Panc1 (cell line): Measurements from ENCODE around the gene HOXC4. TPM values are rescaled to one million over a fixed set of nuclear protein-coding genes. Genes with fewer than 3 reads are reported as not detected.
"Not testable (repeated sequence)": the region's sequence is repeated elsewhere in the genome, so short reads cannot be mapped to it uniquely, and the experiment has no call there.

ENCODE experiments used
- ATAC-seq: fragments of 200-7000 bp; cut with Tn5 transposase; 2 replicates; pipeline ENCODE4 v1.9.1; 2020; ENCODE audit warnings: mild to moderate bottlenecking, moderate library complexity
- BruUV-seq: library from RNA; stranded (reverse); fragments of 400-500 nt; replicated peaks from 2 replicates; lab custom pipeline; 2021; lab: Mats Ljungman, UMichigan
- CTCF ChIA-PET: fragments of 300-600 bp; sonication (Branson Sonifier 250); formaldehyde crosslinking; loops from one replicate; lab custom pipeline; 2022; ENCODE audit warnings: antibody characterized with exemption; lab: Charles Lee
- POLR2A ChIA-PET: fragments of 300-600 bp; sonication (Branson Sonifier 250); formaldehyde crosslinking; loops from one replicate; lab custom pipeline; 2022; ENCODE audit warnings: antibody characterized with exemption; lab: Charles Lee
- DNase-seq: peaks from one replicate; pipeline ENCODE4 v3.0.0-alpha.2; 2010; ENCODE audit warnings: low read depth, low spot score
- H3K27ac ChIP-seq: 2 replicates; pipeline ENCODE4 v1.5.1; 2011; ENCODE audit warnings: mild to moderate bottlenecking, low read length, inconsistent platforms
- H3K27me3 ChIP-seq: fragments of 200-500 bp; sonication (Bioruptor generic); 2 replicates; pipeline ENCODE4 v1.6.0; 2014; ENCODE audit warnings: low read length, inconsistent platforms; ENCODE audit not compliant: control insufficient read depth, insufficient read depth
- H3K36me3 ChIP-seq: fragments of 200-500 bp; sonication (Bioruptor generic); 2 replicates; pipeline ENCODE4 v1.5.1; 2014; ENCODE audit warnings: inconsistent platforms, mild to moderate bottlenecking, low read length, moderate library complexity; ENCODE audit not compliant: control insufficient read depth, insufficient read depth
- H3K4me1 ChIP-seq: 2 replicates; pipeline ENCODE4 v1.5.1; 2011; ENCODE audit warnings: inconsistent platforms, mild to moderate bottlenecking, low read length, moderate library complexity; ENCODE audit not compliant: control insufficient read depth, insufficient read depth
- H3K4me3 ChIP-seq, 2 experiments: 2 replicates each; pipeline ENCODE4 v1.5.1; 2011 to 2012; ENCODE audit warnings: low read depth in 2 of 2, low read length in 2 of 2, mild to moderate bottlenecking in 2 of 2, inconsistent platforms in 1 of 2, moderate library complexity in 1 of 2
- H3K9me3 ChIP-seq: fragments of 200-500 bp; sonication (Bioruptor generic); 2 replicates; pipeline ENCODE4 v1.5.1; 2014; ENCODE audit warnings: low read depth, mild to moderate bottlenecking, inconsistent platforms, low read length, moderate library complexity; ENCODE audit not compliant: control insufficient read depth, insufficient read depth
- POLR2AphosphoS5 ChIP-seq: IDR thresholded peaks from 2 replicates; pipeline ENCODE4 v1.6.1; 2012; ENCODE audit warnings: mild to moderate bottlenecking, low read depth, low read length, moderate library complexity
- SIN3A ChIP-seq: IDR thresholded peaks from 2 replicates; pipeline ENCODE4 v1.6.1; 2012; ENCODE audit warnings: low read depth, mild to moderate bottlenecking, low read length, moderate library complexity, borderline replicate concordance; ENCODE audit not compliant: insufficient read depth
- TCF7L2 ChIP-seq: IDR thresholded peaks from 2 replicates; pipeline ENCODE4 v1.6.1; 2011; ENCODE audit warnings: mild to moderate bottlenecking, low read depth, low read length, inconsistent platforms
- in situ Hi-C: cut with HindIII; loops from 2 replicates; pipeline ENCODE4 v1.10.0; 2016; ENCODE audit warnings: low sequenced_read_pairs, low pct_unique_long_range_greater_than_20kb
- intact Hi-C: fragments of 100-400 bp; cut with micrococcal nuclease; formaldehyde crosslinking; loops from one replicate; pipeline ENCODE4 v1.10.0; 2022; ENCODE audit not compliant: unreplicated experiment
- total RNA-seq: library from RNA; stranded (reverse); gene quantifications from one replicate; pipeline ENCODE4 v1.2.1, GENCODE V29; 2021; ENCODE audit not compliant: unreplicated experiment
- TF ChIP-seq, protein P1 (sequence below), 2 experiments: IDR thresholded peaks; 2 replicates each; pipeline ENCODE4 v1.6.1; 2011 to 2012; ENCODE audit warnings: low read depth in 2 of 2, control low read depth in 1 of 2, low read length in 1 of 2, mild to moderate bottlenecking in 1 of 2, moderate library complexity in 1 of 2; ENCODE audit not compliant: insufficient read depth in 1 of 2
- TF ChIP-seq, protein P2 (sequence below): fragments of 450-650 bp; IDR thresholded peaks from 2 replicates; pipeline ENCODE4 v1.5.1; 2017; ENCODE audit warnings: mild to moderate bottlenecking

HOXC4 gene
- total RNA-seq, 1 experiment from 2014 or later: 22.7 TPM

DNA sequence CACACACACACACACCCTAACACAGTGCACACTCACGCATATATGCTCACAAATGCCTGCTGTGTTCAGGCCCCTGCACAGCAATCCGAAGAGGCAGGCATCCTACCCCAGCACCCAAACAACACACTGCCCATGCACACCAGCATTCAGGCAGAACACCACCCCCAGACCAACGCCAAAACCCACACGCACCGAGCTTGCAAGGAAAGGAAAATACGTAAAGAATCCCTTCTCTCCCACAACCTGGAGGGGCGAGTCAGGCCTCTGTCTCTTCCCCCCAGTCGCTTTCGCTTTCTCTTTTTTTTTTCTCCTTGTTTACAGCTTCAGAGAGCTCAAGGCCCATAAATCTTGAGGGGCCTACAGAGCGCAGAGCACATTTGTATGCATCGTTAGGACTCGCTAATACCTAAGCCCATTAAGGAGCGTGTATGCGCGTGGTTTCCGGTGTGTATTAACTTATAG, 27.4 kb downstream of the HOXC4 start:
- H3K36me3 ChIP-seq, H3K27me3 ChIP-seq, H3K27ac ChIP-seq, H3K9me3 ChIP-seq, POLR2A ChIA-PET, DNase-seq, ATAC-seq, BruUV-seq, CTCF ChIA-PET, intact Hi-C loops, H3K4me1 ChIP-seq, in situ Hi-C loops, H3K4me3 ChIP-seq: not testable (repeated sequence)

GRCh38 chr12:54081581-54082396, 28.2 kb downstream of the HOXC4 start:
- BruUV-seq, in situ Hi-C loops, H3K4me1 ChIP-seq, CTCF ChIA-PET, DNase-seq, H3K36me3 ChIP-seq, H3K9me3 ChIP-seq, H3K27me3 ChIP-seq, H3K4me3 ChIP-seq, ATAC-seq, POLR2A ChIA-PET, intact Hi-C loops: not testable (repeated sequence)
- 0 out of 2 replicates have a peak overlapping the region, but pooled peaks have one; percentile 29 for H3K27ac ChIP-seq

DNA sequence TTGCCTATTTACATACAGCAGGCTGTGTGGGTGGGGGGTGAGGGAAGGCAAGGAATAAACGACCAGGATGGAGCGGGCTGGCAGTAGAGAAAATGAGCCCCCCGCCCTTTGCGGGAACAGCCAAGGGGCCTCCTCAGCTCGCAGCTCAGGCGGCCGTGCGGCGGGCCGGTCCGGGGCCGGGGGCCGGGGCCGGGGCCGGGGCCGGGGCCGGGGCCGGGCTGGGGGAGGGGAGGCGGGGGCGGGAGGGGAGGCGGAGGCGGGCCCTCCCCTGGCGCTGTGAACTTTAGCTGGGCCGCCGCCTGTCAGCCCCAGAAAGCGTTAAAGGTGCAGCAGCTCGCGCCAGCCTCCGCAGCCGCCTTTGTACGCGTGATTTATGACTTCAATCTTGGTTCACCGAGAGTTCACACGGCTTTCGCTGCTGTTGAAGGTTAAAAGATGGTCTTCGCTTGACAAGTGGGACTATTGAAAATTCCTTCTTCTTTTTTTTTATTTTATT, 28.8 kb downstream of the HOXC4 start:
- intact Hi-C loops (no loop called here), in situ Hi-C loops (no loop called here)
- POLR2A ChIA-PET: no interaction called here
- TF ChIP-seq, protein P1, sequence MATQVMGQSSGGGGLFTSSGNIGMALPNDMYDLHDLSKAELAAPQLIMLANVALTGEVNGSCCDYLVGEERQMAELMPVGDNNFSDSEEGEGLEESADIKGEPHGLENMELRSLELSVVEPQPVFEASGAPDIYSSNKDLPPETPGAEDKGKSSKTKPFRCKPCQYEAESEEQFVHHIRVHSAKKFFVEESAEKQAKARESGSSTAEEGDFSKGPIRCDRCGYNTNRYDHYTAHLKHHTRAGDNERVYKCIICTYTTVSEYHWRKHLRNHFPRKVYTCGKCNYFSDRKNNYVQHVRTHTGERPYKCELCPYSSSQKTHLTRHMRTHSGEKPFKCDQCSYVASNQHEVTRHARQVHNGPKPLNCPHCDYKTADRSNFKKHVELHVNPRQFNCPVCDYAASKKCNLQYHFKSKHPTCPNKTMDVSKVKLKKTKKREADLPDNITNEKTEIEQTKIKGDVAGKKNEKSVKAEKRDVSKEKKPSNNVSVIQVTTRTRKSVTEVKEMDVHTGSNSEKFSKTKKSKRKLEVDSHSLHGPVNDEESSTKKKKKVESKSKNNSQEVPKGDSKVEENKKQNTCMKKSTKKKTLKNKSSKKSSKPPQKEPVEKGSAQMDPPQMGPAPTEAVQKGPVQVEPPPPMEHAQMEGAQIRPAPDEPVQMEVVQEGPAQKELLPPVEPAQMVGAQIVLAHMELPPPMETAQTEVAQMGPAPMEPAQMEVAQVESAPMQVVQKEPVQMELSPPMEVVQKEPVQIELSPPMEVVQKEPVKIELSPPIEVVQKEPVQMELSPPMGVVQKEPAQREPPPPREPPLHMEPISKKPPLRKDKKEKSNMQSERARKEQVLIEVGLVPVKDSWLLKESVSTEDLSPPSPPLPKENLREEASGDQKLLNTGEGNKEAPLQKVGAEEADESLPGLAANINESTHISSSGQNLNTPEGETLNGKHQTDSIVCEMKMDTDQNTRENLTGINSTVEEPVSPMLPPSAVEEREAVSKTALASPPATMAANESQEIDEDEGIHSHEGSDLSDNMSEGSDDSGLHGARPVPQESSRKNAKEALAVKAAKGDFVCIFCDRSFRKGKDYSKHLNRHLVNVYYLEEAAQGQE (IDR thresholded peaks at IDR 0.05; ENCODE audit: insufficient read depth in 1 of 2, low read depth in 2 of 2, low read length in 1 of 2): no peak
- TF ChIP-seq, protein P2, sequence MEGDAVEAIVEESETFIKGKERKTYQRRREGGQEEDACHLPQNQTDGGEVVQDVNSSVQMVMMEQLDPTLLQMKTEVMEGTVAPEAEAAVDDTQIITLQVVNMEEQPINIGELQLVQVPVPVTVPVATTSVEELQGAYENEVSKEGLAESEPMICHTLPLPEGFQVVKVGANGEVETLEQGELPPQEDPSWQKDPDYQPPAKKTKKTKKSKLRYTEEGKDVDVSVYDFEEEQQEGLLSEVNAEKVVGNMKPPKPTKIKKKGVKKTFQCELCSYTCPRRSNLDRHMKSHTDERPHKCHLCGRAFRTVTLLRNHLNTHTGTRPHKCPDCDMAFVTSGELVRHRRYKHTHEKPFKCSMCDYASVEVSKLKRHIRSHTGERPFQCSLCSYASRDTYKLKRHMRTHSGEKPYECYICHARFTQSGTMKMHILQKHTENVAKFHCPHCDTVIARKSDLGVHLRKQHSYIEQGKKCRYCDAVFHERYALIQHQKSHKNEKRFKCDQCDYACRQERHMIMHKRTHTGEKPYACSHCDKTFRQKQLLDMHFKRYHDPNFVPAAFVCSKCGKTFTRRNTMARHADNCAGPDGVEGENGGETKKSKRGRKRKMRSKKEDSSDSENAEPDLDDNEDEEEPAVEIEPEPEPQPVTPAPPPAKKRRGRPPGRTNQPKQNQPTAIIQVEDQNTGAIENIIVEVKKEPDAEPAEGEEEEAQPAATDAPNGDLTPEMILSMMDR: no peak
- TF ChIP-seq SIN3A (no peak), POLR2AphosphoS5 (no peak), TCF7L2 (no peak)
- CTCF ChIA-PET: interaction anchor here (0.6 kb wide), 1 partner anchor 109 kb away, joined by 6 read pairs; no protein-coding TSS in a partner anchor
- no TSS peak for BruUV-seq
- ATAC-seq: peak; percentile 48; the same call in 1 of the 2 replicates
- H3K27ac ChIP-seq: 0 out of 2 replicates have a peak overlapping the region, but pooled peaks have one; percentile 29
- no peak overlapping the region for H3K4me3 ChIP-seq
- no peaks in the 10 kb centered on the region for H3K36me3 ChIP-seq
- H3K27me3 ChIP-seq: no peaks in the 10 kb centered on the region
- H3K4me1 ChIP-seq: no peaks in the 10 kb centered on the region; the same call in none of the 2 replicates
- H3K9me3 ChIP-seq: no peaks in the 10 kb centered on the region
- no peak for DNase-seq

- BruUV-seq, H3K27ac ChIP-seq, in situ Hi-C loops, ATAC-seq, H3K36me3 ChIP-seq, intact Hi-C loops, H3K27me3 ChIP-seq, H3K4me3 ChIP-seq, H3K4me1 ChIP-seq, CTCF ChIA-PET, DNase-seq, H3K9me3 ChIP-seq: not testable (repeated sequence)
- POLR2A ChIA-PET: interaction anchor here (0.6 kb wide), 1 partner anchor 10 kb away, joined by 5 read pairs; no protein-coding TSS in a partner anchor
Observed at GRCh38 chr12:54088011-54088410, 34.4 kb downstream of the HOXC4 start.

DNA sequence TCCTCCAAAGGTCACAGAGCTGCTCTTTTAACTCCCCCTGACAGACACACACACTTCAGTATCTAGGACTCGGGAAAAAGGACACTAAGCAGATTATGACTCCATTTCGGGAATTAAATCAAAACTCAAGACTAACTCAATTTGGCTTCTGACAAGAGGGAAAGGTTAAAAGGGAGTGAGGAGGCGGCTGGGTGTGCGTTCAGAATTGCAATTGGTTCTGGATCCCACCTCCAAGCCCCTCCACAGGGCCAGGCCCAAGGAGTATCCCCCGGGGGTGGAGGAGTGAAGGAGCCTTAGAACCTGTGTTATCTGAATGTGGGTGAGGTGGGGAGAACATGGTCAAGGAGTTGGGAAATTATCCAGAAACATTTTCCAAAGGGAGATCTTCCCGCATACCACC, 35.8 kb downstream of the HOXC4 start:
- BruUV-seq, DNase-seq, H3K4me3 ChIP-seq, in situ Hi-C loops, intact Hi-C loops, CTCF ChIA-PET, ATAC-seq, H3K9me3 ChIP-seq, H3K27me3 ChIP-seq, H3K27ac ChIP-seq, H3K4me1 ChIP-seq, POLR2A ChIA-PET, H3K36me3 ChIP-seq: not testable (repeated sequence)
